Hepatocyte (in vitro differentiated cells): ENCODE results near the gene KRT23. TPM values are rescaled to one million over a fixed set of nuclear protein-coding genes. Genes with fewer than 3 reads are reported as not detected.
"Not testable (repeated sequence)": the region's sequence is repeated elsewhere in the genome, so short reads cannot be mapped to it uniquely, and the experiment has no call there.

Experiments used
- DNase-seq: peaks from one replicate; pipeline ENCODE4 v3.0.0-alpha.2; 2016; ENCODE audit warnings: low spot score
- H2AFZ ChIP-seq: fragments of 200-600 bp; sonication (generic); 2 replicates; pipeline ENCODE4 v1.6.0; 2016; ENCODE audit warnings: antibody characterized with exemption, mild to moderate bottlenecking
- H3K27ac ChIP-seq: fragments of 200-600 bp; sonication (generic); 2 replicates; pipeline ENCODE4 v1.5.1; 2016; ENCODE audit warnings: mild to moderate bottlenecking
- H3K27me3 ChIP-seq: fragments of 200-600 bp; sonication (generic); 2 replicates; pipeline ENCODE4 v1.6.1; 2016
- H3K36me3 ChIP-seq: fragments of 200-600 bp; sonication (generic); replicated peaks from 2 replicates; pipeline ENCODE4 v1.5.1; 2016; ENCODE audit warnings: low read depth; ENCODE audit not compliant: insufficient read depth
- H3K4me1 ChIP-seq: fragments of 200-600 bp; sonication (generic); 2 replicates; pipeline ENCODE4 v1.5.1; 2016; ENCODE audit warnings: mild to moderate bottlenecking, moderate library complexity; ENCODE audit not compliant: insufficient read depth
- H3K4me2 ChIP-seq: fragments of 200-600 bp; sonication (generic); 2 replicates; pipeline ENCODE4 v1.6.0; 2016
- H3K4me3 ChIP-seq: fragments of 200-600 bp; sonication (generic); 2 replicates; pipeline ENCODE4 v1.5.1; 2016; ENCODE audit warnings: mild to moderate bottlenecking
- H3K79me2 ChIP-seq: fragments of 200-600 bp; sonication (generic); 2 replicates; pipeline ENCODE4 v1.6.0; 2017; ENCODE audit warnings: mild to moderate bottlenecking
- H3K9me2 ChIP-seq: fragments of 200-600 bp; sonication (generic); replicated peaks from 2 replicates; pipeline ENCODE4 v1.6.0; 2017; ENCODE audit warnings: mild to moderate bottlenecking; ENCODE audit not compliant: insufficient read depth
- H3K9me3 ChIP-seq: fragments of 200-600 bp; sonication (generic); 2 replicates; pipeline ENCODE4 v1.5.1; 2016; ENCODE audit warnings: low read depth, mild to moderate bottlenecking
- H4K20me1 ChIP-seq: fragments of 200-600 bp; sonication (generic); 2 replicates; pipeline ENCODE4 v1.6.0; 2016; ENCODE audit warnings: mild to moderate bottlenecking; ENCODE audit not compliant: insufficient read depth, poor library complexity, severe bottlenecking
- EZH2 ChIP-seq: fragments of 200-600 bp; sonication (generic); IDR thresholded peaks from 2 replicates; pipeline ENCODE4 v1.6.1; 2016; ENCODE audit warnings: antibody characterized with exemption, mild to moderate bottlenecking, borderline replicate concordance
- EZH2phosphoT487 ChIP-seq: fragments of 200-600 bp; sonication (generic); IDR thresholded peaks from one replicate; pipeline ENCODE4 v1.6.1; 2018; ENCODE audit warnings: antibody characterized with exemption, mild to moderate bottlenecking, low read depth, moderate library complexity; ENCODE audit not compliant: unreplicated experiment, severe bottlenecking
- WGBS: methylation state at CpG from one replicate; pipeline ENCODE4 v1.1.6; 2016; ENCODE audit warnings: low lambda C conversion rate; ENCODE audit errors: missing lambda C conversion rate; 5-methylcytosine and 5-hydroxymethylcytosine counted together
- polyA plus RNA-seq: library from polyadenylated mRNA; unstranded; fragments of >200 nt; fragmentation: Nextera tagmentation; extraction: Ambion mirVana; gene quantifications from 2 replicates; pipeline ENCODE4 v1.2.1, GENCODE V29; 2016
- total RNA-seq: library from RNA; depleted of rRNA; stranded (reverse); fragments of >200 nt; gene quantifications from 2 replicates; pipeline ENCODE4 v1.2.3, GENCODE V29; 2014
- TF ChIP-seq, protein P1 (sequence below): fragments of 200-600 bp; sonication (generic); IDR thresholded peaks from 2 replicates; pipeline ENCODE4 v1.5.1; 2016; ENCODE audit warnings: antibody characterized with exemption, mild to moderate bottlenecking; ENCODE audit not compliant: poor library complexity

The KRT23 gene
- total and polyA plus RNA-seq, 2 experiments from 2014 or later, result 2.0 to 6.4 TPM

- TF ChIP-seq, protein P1, sequence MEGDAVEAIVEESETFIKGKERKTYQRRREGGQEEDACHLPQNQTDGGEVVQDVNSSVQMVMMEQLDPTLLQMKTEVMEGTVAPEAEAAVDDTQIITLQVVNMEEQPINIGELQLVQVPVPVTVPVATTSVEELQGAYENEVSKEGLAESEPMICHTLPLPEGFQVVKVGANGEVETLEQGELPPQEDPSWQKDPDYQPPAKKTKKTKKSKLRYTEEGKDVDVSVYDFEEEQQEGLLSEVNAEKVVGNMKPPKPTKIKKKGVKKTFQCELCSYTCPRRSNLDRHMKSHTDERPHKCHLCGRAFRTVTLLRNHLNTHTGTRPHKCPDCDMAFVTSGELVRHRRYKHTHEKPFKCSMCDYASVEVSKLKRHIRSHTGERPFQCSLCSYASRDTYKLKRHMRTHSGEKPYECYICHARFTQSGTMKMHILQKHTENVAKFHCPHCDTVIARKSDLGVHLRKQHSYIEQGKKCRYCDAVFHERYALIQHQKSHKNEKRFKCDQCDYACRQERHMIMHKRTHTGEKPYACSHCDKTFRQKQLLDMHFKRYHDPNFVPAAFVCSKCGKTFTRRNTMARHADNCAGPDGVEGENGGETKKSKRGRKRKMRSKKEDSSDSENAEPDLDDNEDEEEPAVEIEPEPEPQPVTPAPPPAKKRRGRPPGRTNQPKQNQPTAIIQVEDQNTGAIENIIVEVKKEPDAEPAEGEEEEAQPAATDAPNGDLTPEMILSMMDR, result no peak
- TF ChIP-seq EZH2phosphoT487 (no peak), EZH2 (no peak)
- Histone ChIP-seq H3K4me2 (no peak overlapping the region), H3K36me3 (no peaks in the 10 kb centered on the region), H3K9me2 (no peaks in the 10 kb centered on the region), H3K9me3 (no peaks in the 10 kb centered on the region), H3K4me1 (peaks cover 5% of the 10 kb centered on the region), H4K20me1 (no peaks in the 10 kb centered on the region), H2AFZ (peak overlapping the region; percentile 79), H3K79me2 (no peaks in the 10 kb centered on the region), H3K4me3 (no peak overlapping the region), H3K27ac (peak overlapping the region; percentile 92), H3K27me3 (no peaks in the 10 kb centered on the region)
- DNase-seq, result peak; percentile 80
- WGBS, result 47% methylated on average over 2 of the region's 2 CpGs
Measured at GRCh38 chr17:40922239-40922638, 15.2 kb downstream of the KRT23 start.

GRCh38 chr17:40921026-40921425 is 16.4 kb downstream of the KRT23 start:
- no peak overlapping the region for H2AFZ ChIP-seq
- WGBS, result 94% methylated on average over 2 of the region's 2 CpGs
- H3K9me2 ChIP-seq, result no peaks in the 10 kb centered on the region
- H3K27ac ChIP-seq, result no peak overlapping the region
- no peaks in the 10 kb centered on the region for H4K20me1 ChIP-seq
- H3K4me3 ChIP-seq, result no peak overlapping the region
- no peaks in the 10 kb centered on the region for H3K27me3 ChIP-seq
- no peak for DNase-seq
- no peak overlapping the region for H3K4me2 ChIP-seq
- H3K4me1 ChIP-seq, result peaks cover 5% of the 10 kb centered on the region
- TF ChIP-seq EZH2phosphoT487 (no peak), EZH2 (no peak)
- TF ChIP-seq, protein P1, result no peak
- no peaks in the 10 kb centered on the region for H3K79me2 ChIP-seq
- H3K36me3 ChIP-seq, result no peaks in the 10 kb centered on the region
- no peaks in the 10 kb centered on the region for H3K9me3 ChIP-seq

DNA sequence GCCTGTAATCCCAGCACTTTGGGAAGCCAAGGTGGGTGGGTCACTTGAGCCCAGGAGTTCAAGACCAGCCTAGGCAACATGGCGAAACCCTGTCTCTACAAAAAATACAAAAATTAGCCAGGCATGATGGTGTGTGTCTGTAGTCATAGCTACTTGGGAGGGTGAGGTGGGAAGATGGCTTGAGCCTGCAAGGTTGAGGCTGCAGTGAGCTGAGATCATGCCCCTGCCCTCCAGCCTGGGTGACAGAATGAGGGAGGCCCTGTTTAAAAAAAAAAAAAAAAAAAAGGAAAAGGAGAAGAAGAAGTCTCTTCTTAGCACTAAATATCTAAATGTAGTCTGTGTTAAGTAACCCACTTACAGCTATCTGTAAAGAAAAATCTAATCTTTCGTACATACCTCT is 20.3 kb downstream of the KRT23 start:
- not testable (repeated sequence) for H3K36me3 ChIP-seq, H2AFZ ChIP-seq, H3K9me3 ChIP-seq, H3K79me2 ChIP-seq, H3K4me3 ChIP-seq, DNase-seq, H3K9me2 ChIP-seq, H3K4me2 ChIP-seq, H3K4me1 ChIP-seq, H3K27ac ChIP-seq, H3K27me3 ChIP-seq, H4K20me1 ChIP-seq
- 92% methylated on average over 2 of the region's 2 CpGs for WGBS

DNA sequence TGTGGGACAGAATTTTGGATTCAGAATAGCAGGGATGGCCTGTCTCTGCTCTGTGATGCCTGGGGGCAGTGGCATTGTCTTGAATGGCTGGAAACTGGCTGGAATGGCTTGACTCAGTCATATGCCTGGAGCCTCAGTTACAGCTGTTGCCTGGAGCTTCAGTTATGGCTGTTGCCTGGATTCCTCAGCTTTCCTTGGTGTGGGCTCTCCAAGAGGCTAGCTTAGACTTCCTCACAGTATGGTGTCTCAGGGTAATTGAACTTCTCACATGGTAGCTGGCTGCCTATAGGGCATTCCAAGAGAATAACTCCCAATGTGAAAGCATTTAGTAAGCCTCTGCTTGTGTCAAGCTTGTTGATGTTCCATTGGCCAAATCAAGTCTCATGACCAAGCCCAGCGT is 21.1 kb downstream of the KRT23 start:
- no peaks in the 10 kb centered on the region for H3K27me3 ChIP-seq
- H3K4me1 ChIP-seq, result no peaks in the 10 kb centered on the region
- no peaks in the 10 kb centered on the region for H3K9me3 ChIP-seq
- DNase-seq, result no peak
- no peaks in the 10 kb centered on the region for H3K79me2 ChIP-seq
- H4K20me1 ChIP-seq, result no peaks in the 10 kb centered on the region
- TF ChIP-seq EZH2phosphoT487 (no peak), EZH2 (no peak)
- TF ChIP-seq, protein P1, result no peak
- peak overlapping the region; percentile 68 for H3K27ac ChIP-seq
- H3K4me3 ChIP-seq, result no peak overlapping the region
- no peaks in the 10 kb centered on the region for H3K36me3 ChIP-seq
- H3K4me2 ChIP-seq, result no peak overlapping the region
- H3K9me2 ChIP-seq, result no peaks in the 10 kb centered on the region
- 44% methylated on average over 1 of the region's 1 CpG for WGBS
- H2AFZ ChIP-seq, result no peak overlapping the region
